ENCODE results near the gene CORT. TPM values are rescaled to one million over a fixed set of nuclear protein-coding genes. Genes with fewer than 3 reads are reported as not detected.
"Not testable (repeated sequence)": the region's sequence is repeated elsewhere in the genome, so short reads cannot be mapped to it uniquely, and the experiment has no call there.

Gene CORT
- total RNA-seq, 1 experiment from 2014 or later: 1.6 TPM

- Histone ChIP-seq H3K9me3 (ENCODE audit: insufficient read depth, low read depth) (no peaks in the 10 kb centered on the region), H4K20me1 (ENCODE audit: insufficient read depth) (no peaks in the 10 kb centered on the region), H3K4me2 (no peak overlapping the region), H3K9me2 (ENCODE audit: insufficient read depth) (no peaks in the 10 kb centered on the region), H3K4me1 (replicated peaks; ENCODE audit: insufficient read depth) (no peaks in the 10 kb centered on the region), H3K27ac (no peak overlapping the region), H3F3A (ENCODE audit: insufficient read depth, low read depth) (no peaks in the 10 kb centered on the region), H3K27me3 (ENCODE audit: insufficient read depth, low read depth) (no peaks in the 10 kb centered on the region), H3K4me3 (no peak overlapping the region), H3K79me2 (ENCODE audit: low read depth) (no peaks in the 10 kb centered on the region), H3K36me3 (ENCODE audit: low read depth) (no peaks in the 10 kb centered on the region), H2AFZ (no peak overlapping the region)
- POLR2A ChIA-PET (ENCODE audit: unreplicated experiment): no interaction called here
- DNase-seq: no peak
- intact Hi-C loops (cut with micrococcal nuclease; ENCODE audit: unreplicated experiment): no loop called here
- TF ChIP-seq CTCF (conservative IDR thresholded peaks at IDR 0.05) (no peak), EZH2 (IDR thresholded peaks at IDR 0.05; ENCODE audit: low read depth) (no peak)
- no TSS peak for BruUV-seq (replicated peaks)
- CTCF ChIA-PET: no interaction called here
These were observed 1.5 kb downstream of the CORT start for GRCh38 chr1:10451287-10451686.

- Histone ChIP-seq H3K4me3 (no peak overlapping the region), H3K9me2 (ENCODE audit: insufficient read depth) (no peaks in the 10 kb centered on the region), H3K4me1 (replicated peaks; ENCODE audit: insufficient read depth) (peaks cover 19% of the 10 kb centered on the region), H3K27me3 (ENCODE audit: insufficient read depth, low read depth) (no peaks in the 10 kb centered on the region), H3K9me3 (ENCODE audit: insufficient read depth, low read depth) (no peaks in the 10 kb centered on the region), H3F3A (ENCODE audit: insufficient read depth, low read depth) (peaks cover 24% of the 10 kb centered on the region), H3K36me3 (ENCODE audit: low read depth) (no peaks in the 10 kb centered on the region), H2AFZ (no peak overlapping the region), H3K27ac (no peak overlapping the region), H3K4me2 (no peak overlapping the region), H3K79me2 (ENCODE audit: low read depth) (0 out of 2 replicates have a peak, but pooled peaks cover 3% of the 10 kb centered on the region), H4K20me1 (ENCODE audit: insufficient read depth) (no peaks in the 10 kb centered on the region)
- TF ChIP-seq EZH2 (IDR thresholded peaks at IDR 0.05; ENCODE audit: low read depth): no peak
- TF ChIP-seq CTCF (conservative IDR thresholded peaks at IDR 0.05): no peak
- BruUV-seq (replicated peaks): no TSS peak
- POLR2A ChIA-PET (ENCODE audit: unreplicated experiment): no interaction called here
- intact Hi-C loops (cut with micrococcal nuclease; ENCODE audit: unreplicated experiment): no loop called here
- CTCF ChIA-PET: interaction anchor here (0.9 kb wide), 1 partner anchor 36 kb away, joined by 10 read pairs; no protein-coding TSS in a partner anchor
- no peak for DNase-seq
These were observed 6.2 kb downstream of the CORT start for GRCh38 chr1:10456048-10456447.

- TF ChIP-seq CTCF (conservative IDR thresholded peaks at IDR 0.05) (no peak), EZH2 (IDR thresholded peaks at IDR 0.05; ENCODE audit: low read depth) (no peak)
- CTCF ChIA-PET: interaction anchor here (0.9 kb wide), 1 partner anchor 35 kb away, joined by 10 read pairs; no protein-coding TSS in a partner anchor
- DNase-seq: no peak
- Histone ChIP-seq H3K4me3 (no peak overlapping the region), H3K36me3 (ENCODE audit: low read depth) (0 out of 2 replicates have a peak, but pooled peaks cover 3% of the 10 kb centered on the region), H3K27me3 (ENCODE audit: insufficient read depth, low read depth) (no peaks in the 10 kb centered on the region), H3K4me1 (replicated peaks; ENCODE audit: insufficient read depth) (peaks cover 19% of the 10 kb centered on the region), H2AFZ (no peak overlapping the region), H3K27ac (no peak overlapping the region), H3K9me3 (ENCODE audit: insufficient read depth, low read depth) (no peaks in the 10 kb centered on the region), H3K79me2 (ENCODE audit: low read depth) (0 out of 2 replicates have a peak, but pooled peaks cover 3% of the 10 kb centered on the region), H3K9me2 (ENCODE audit: insufficient read depth) (no peaks in the 10 kb centered on the region), H4K20me1 (ENCODE audit: insufficient read depth) (no peaks in the 10 kb centered on the region), H3K4me2 (no peak overlapping the region), H3F3A (ENCODE audit: insufficient read depth, low read depth) (peaks cover 25% of the 10 kb centered on the region)
- no TSS peak for BruUV-seq (replicated peaks)
- POLR2A ChIA-PET (ENCODE audit: unreplicated experiment): no interaction called here
- intact Hi-C loops (cut with micrococcal nuclease; ENCODE audit: unreplicated experiment): no loop called here
These were observed 6.8 kb downstream of the CORT start for GRCh38 chr1:10456661-10457060.

- H4K20me1 ChIP-seq (ENCODE audit: insufficient read depth); H3K27me3 ChIP-seq (ENCODE audit: insufficient read depth, low read depth); H3K79me2 ChIP-seq (ENCODE audit: low read depth); H3K27ac ChIP-seq; intact Hi-C loops (cut with micrococcal nuclease; ENCODE audit: unreplicated experiment); H2AFZ ChIP-seq; BruUV-seq (replicated peaks); CTCF ChIA-PET; H3K36me3 ChIP-seq (ENCODE audit: low read depth); H3K9me2 ChIP-seq (ENCODE audit: insufficient read depth); H3K4me3 ChIP-seq; H3K9me3 ChIP-seq (ENCODE audit: insufficient read depth, low read depth); H3K4me2 ChIP-seq; DNase-seq: not testable (repeated sequence)
- H3K4me1 ChIP-seq (replicated peaks; ENCODE audit: insufficient read depth): peaks cover 19% of the 10 kb centered on the region
- H3F3A ChIP-seq (ENCODE audit: insufficient read depth, low read depth): peaks cover 25% of the 10 kb centered on the region
- POLR2A ChIA-PET (ENCODE audit: unreplicated experiment): interaction anchor here (0.6 kb wide), 1 partner anchor 10 kb away, joined by 4 read pairs; no protein-coding TSS in a partner anchor
These were observed 7.6 kb downstream of the CORT start for GRCh38 chr1:10457462-10457861.

Data from PC-9 (cell line).